SKM-1 (cell line): ENCODE data around the gene TRIM47.
A peak's percentile ranks its signal among the peaks of the same experiment; 100 is the strongest.

Experiments
- DNase-seq: peaks from one replicate; lab custom pipeline; 2025; ENCODE audit not compliant: unreplicated experiment; lab: John Stamatoyannopoulos, UW

The TRIM47 gene

GRCh38 chr17:75848523-75849278 lies 29.7 kb downstream of the TRIM47 start:
- peak; percentile 50 for DNase-seq

GRCh38 chr17:75847614-75848522 lies 30.5 kb downstream of the TRIM47 start:
- DNase-seq: no peak

- no peak for DNase-seq
Measured at GRCh38 chr17:75846692-75847613, 31.4 kb downstream of the TRIM47 start.

GRCh38 chr17:75845933-75846691 lies 32.3 kb downstream of the TRIM47 start:
- no peak for DNase-seq

GRCh38 chr17:75845058-75845711 lies 33.2 kb downstream of the TRIM47 start:
- peak; percentile 76 for DNase-seq

- no peak for DNase-seq
Measured at GRCh38 chr17:75844530-75845057, 33.8 kb downstream of the TRIM47 start.

GRCh38 chr17:75843577-75844529 lies 34.5 kb downstream of the TRIM47 start, which contains the start of gene UNC13D:
UNC13D (minus strand) TSS chr17:75844404; CDS start chr17:75844337, 67 bp downstream.
- DNase-seq: peak; percentile 78

GRCh38 chr17:75842963-75843576 lies 35.3 kb downstream of the TRIM47 start:
- DNase-seq: no peak

GRCh38 chr17:75842411-75842810 lies 36.0 kb downstream of the TRIM47 start:
- no peak for DNase-seq

GRCh38 chr17:75840799-75841164 lies 37.6 kb downstream of the TRIM47 start:
- DNase-seq: no peak

- no peak for DNase-seq
Measured at GRCh38 chr17:75839942-75840798, 38.2 kb downstream of the TRIM47 start.

- no peak for DNase-seq
Measured at GRCh38 chr17:75838410-75838809, 40.0 kb downstream of the TRIM47 start.

GRCh38 chr17:75837899-75838298 lies 40.5 kb downstream of the TRIM47 start:
- DNase-seq: no peak

GRCh38 chr17:75836605-75837004 lies 41.8 kb downstream of the TRIM47 start:
- DNase-seq: no peak

- DNase-seq: no peak
Measured at GRCh38 chr17:75835654-75835987, 42.8 kb downstream of the TRIM47 start.

GRCh38 chr17:75834928-75835653 lies 43.3 kb downstream of the TRIM47 start:
- DNase-seq: no peak
